HG03460 (cell line): ENCODE results near the gene ORC3.

Source experiments
- ATAC-seq: cut with Tn5 transposase; IDR thresholded peaks from one replicate; pipeline ENCODE4 v1.9.1; 2021; ENCODE audit not compliant: unreplicated experiment

ORC3 gene

DNA sequence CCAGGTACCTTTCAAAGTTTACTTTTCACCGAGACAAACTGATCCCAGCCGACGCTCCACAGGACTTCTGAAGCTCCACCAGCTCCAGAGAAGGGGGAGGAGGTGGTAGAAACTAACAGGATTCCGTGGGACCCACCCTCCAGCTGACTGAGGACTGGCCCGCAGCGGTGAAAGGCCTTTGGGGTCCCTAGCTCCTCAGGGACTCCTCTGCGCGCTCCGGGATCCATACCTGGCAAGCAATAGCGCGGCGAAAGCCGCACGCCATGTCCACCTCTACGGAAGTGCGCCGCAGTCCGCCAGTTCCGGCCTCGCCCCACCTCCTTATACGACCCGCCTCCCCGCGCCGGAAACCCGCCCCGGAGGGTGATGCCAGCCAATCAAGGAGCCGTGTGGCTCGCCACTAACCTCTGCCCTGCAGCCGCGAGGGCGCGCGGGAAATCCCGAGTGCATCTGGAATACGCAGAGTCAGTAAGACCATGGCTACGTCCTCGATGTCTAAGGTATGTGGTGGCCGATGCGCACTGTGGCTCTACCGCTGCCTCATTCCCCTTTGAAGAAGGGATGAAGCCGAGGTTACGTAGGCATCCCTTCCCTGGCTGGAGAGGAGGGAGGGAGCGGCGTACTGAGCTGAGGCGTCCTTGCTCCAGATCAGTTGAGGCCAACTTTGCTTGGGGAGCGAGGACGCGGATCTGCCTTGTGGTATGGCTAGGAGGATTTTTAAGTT lies at the start of gene ORC3, which contains the start of gene RARS2:
TSS of gene ORC3 (plus strand) at position 443 of the 724 bp plus-strand sequence. CDS start at position 477, 34 bp downstream.
TSS of gene RARS2 (minus strand) at position 295 of the 724 bp plus-strand sequence. CDS start at position 265, 30 bp downstream.
- ATAC-seq: peak; percentile 100

GRCh38 chr6:87540539-87540938 lies 49.4 kb upstream of the ORC3 start:
- no peak for ATAC-seq

GRCh38 chr6:87541041-87541440 lies 48.9 kb upstream of the ORC3 start:
- no peak for ATAC-seq

- no peak for ATAC-seq
Observed at GRCh38 chr6:87541744-87542143, 48.2 kb upstream of the ORC3 start.

- ATAC-seq: no peak
Observed at GRCh38 chr6:87543696-87544473, 46.0 kb upstream of the ORC3 start.

DNA sequence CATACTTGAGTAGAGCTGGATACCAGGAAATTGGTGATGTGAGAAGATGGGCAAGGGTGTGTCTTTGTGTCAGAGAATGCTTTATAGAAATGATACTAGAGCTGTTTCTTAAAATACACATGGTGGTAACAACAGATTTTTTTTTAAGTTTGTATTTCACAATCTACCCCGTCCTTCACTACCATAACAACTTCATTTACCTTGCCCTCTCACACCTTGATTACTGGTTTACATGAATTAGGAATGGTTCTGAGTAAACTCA lies 45.5 kb upstream of the ORC3 start:
- ATAC-seq: no peak

DNA sequence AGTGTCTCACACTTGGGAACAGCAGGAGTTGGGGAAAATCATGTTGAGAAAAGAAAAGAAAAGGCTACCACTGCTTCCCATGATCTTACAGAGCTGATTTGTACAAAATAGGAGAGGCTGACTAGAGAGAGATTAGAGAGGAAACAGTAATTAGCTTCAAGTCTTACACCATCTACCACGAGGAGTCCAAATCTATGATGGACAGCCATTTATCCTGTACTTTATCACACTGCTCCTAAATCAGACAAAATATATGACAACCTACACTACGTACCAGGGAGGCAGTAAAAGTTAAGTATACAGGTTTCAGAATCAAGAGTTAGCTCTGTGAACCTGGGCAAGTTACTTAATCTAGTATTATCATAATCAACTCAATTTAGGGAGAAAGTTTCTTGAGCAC lies 38.1 kb upstream of the ORC3 start:
- ATAC-seq: no peak

DNA sequence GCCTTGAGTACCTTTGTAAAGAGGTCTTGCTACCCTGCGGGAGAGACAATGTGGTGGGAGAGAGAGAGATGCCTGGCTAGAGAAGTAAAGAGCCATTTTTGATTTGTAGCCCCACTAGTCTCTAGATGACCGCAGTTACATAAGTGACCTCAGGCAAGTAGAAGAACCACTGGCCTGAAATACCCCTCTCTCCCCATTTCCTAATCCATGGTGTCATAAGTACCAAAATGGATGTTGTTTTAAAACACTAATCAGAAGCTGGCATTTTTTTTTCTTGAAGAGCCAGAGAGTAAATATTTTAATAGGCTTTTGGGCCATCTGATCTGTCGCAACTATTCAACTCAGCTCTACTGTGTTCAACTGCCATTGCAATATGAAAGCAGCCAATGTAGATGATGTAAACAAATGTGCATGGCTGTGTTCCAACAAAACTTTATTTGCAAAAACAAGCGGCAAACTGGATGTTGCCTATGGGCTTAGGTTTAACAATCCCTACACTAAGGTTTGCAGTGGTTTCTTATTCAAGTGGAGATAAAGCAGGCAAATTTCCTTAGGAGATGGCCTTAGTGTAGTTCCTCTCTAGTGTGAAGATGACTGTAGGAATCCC lies 36.7 kb upstream of the ORC3 start:
- no peak for ATAC-seq

GRCh38 chr6:87555506-87555905 lies 34.4 kb upstream of the ORC3 start:
- ATAC-seq: no peak

DNA sequence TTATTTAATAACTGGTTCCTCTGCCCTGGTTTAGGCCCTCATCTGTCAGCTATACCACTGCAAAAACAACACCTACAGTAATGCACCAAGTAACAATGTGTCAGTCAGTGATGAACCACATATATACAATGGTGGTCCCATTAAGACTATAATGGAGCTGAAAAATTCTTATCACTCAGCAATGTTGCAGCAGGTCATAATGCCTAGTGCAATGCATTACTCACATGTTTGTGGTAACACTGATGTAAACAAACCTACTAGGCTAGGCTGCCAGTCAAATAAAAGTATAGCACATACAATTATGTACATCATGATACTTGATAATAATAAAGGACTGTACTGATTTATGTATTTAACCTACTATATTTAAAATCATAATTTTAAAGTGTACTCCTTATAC lies 31.5 kb upstream of the ORC3 start:
- no peak for ATAC-seq

DNA sequence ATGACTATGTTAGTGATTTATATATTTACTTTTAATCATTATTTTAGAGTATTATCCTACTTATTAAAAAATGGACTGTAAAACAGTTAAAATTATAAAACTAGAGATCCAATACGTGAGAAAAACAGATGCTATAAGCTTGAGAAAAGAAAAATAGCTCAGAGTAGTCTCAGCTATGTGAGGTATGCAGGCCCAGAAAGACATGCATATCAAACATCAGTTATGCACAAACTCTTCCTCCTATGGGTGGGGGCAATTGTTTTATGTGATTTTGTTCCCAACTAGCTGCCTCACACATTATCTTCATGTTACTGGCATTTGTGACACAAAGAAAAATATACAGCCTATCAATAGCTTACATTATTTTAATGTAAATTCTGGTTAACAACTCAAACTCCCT lies 28.9 kb upstream of the ORC3 start:
- no peak for ATAC-seq

- no peak for ATAC-seq
Observed at GRCh38 chr6:87572021-87572420, 17.9 kb upstream of the ORC3 start.

- ATAC-seq: no peak
Observed at GRCh38 chr6:87572883-87573282, 17.1 kb upstream of the ORC3 start.

DNA sequence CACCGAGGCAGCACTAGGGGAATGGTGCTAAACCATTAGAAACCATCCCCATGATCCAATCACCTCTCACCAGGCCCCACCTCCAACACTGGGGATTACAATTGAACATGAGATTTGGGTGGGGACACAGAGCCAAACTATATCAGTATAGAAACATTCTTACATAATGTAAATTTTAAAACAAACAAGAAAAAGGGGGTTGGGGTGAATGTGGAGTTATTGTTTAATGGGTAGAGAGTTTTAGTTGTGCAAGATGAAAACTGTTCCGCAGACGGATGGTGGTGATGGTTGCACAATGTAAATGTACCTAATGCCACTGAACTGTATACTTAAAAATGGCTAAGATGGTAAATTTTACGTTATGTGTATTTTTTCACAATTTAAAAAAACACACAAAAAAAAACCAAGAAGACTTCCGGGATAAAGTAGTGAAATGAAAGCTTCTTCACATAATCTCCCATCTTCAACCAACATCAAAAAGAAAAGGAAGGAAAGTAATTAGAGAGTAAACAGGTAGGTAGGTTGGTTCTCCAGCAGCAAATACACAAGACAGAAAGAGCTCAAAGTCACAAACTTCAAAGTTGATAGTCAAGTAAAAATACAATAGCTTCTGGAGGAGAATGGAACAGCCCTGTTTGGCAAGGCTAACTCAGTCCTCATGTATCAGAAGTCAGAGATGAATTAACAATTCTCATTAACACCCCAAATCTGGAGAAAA lies 16.5 kb upstream of the ORC3 start:
- ATAC-seq: no peak

GRCh38 chr6:87574237-87574804 lies 15.6 kb upstream of the ORC3 start:
- ATAC-seq: no peak

- no peak for ATAC-seq
Observed at GRCh38 chr6:87575423-87575822, 14.5 kb upstream of the ORC3 start.

DNA sequence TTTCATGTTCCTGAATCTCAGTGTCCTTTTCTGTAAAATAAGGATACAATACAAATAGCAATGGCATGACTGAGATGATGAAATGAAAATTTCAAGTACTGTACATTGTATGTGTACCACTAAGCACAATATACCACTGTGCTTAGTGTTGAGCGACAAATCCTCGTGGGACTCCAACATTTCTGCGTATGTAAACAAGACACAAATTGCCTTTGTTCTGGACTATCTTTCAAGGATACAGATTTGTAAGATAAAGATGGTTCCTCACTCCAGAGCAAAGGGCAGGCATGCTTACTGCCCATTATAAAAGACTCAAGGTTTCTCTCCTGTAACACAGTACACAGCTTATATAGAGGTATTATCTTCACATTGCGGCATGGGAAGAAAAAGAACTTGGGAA lies 6.1 kb upstream of the ORC3 start:
- no peak for ATAC-seq

DNA sequence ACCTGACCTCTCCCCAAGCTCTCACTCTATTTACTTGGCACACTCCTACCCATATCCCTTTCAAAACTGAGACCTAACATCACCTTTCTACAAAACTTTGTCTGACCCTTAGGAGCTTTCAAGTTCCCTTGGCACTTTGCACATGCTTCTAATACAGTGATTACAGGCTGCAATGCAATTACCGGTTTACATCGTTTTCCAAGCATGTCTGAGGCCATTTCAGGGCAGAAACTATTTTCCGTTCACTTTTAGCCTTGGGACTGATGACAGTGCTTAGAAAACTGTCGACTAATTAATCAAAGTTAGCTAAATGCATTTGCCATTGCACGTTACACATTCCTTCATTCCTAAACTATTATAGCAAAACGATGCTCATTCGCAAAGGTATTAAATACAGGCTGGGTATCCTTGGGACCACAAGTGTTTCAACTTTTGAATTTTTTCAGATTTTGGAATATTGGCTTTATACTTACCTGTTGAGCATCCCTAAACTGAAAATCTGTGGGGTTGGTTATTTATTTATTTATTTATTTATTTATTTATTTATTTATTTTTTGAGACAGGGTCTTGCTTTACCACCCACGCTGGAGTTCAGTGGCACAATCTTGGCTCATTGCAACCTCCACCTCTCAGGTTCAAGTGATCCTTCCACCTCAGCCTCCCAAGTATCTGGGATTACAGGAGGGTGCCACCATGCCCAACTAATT lies 3.4 kb upstream of the ORC3 start:
- ATAC-seq: no peak

GRCh38 chr6:87588756-87589407 lies 1.1 kb upstream of the ORC3 start:
- ATAC-seq: no peak

- no peak for ATAC-seq
Observed at GRCh38 chr6:87590417-87590880, 514 bp downstream of the ORC3 start.
